ENCODE data around the gene EPN2. TPM values are rescaled to one million over a fixed set of nuclear protein-coding genes. Genes with fewer than 3 reads are reported as not detected.

The EPN2 gene
- total and polyA plus RNA-seq, 2 donors (not counting 1 experiment from before 2014, with no cell fraction given): 23.8 to 36.0 TPM

DNA sequence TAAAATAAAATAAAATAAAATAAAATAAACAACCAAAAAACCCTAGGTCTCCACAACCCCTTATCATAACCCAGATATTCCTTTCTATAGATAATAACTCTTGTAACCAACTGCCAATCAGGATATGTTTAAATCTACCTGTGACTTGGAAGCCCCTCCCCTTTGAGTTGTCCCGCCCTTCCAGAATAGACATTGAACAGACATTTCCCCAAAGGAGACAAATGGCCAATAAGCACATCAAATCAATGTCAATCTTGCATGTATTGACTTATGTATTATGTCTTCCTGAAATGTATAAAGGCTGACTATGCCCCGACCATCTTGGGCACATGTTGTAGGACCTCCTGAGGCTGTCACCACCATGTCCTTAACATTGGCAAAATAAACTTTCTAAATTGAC lies 139.6 kb downstream of the EPN2 start:
- peak overlapping the region; percentile 90 for H3K4me2 ChIP-seq (ENCODE audit: extremely low read depth, insufficient read depth, low read length)
- no peak for DNase-seq (ENCODE audit: low read depth in 2 of 2)
- H3K9me3 ChIP-seq (ENCODE audit: control insufficient read depth, insufficient read depth, low read depth, low read length): no peaks in the 10 kb centered on the region
- H3K27ac ChIP-seq (ENCODE audit: insufficient read depth, low read length): peak overlapping the region; percentile 99
- TF ChIP-seq EZH2 (IDR thresholded peaks at IDR 0.05; ENCODE audit: low read length, missing control alignments): no peak
- TF ChIP-seq, protein P1, sequence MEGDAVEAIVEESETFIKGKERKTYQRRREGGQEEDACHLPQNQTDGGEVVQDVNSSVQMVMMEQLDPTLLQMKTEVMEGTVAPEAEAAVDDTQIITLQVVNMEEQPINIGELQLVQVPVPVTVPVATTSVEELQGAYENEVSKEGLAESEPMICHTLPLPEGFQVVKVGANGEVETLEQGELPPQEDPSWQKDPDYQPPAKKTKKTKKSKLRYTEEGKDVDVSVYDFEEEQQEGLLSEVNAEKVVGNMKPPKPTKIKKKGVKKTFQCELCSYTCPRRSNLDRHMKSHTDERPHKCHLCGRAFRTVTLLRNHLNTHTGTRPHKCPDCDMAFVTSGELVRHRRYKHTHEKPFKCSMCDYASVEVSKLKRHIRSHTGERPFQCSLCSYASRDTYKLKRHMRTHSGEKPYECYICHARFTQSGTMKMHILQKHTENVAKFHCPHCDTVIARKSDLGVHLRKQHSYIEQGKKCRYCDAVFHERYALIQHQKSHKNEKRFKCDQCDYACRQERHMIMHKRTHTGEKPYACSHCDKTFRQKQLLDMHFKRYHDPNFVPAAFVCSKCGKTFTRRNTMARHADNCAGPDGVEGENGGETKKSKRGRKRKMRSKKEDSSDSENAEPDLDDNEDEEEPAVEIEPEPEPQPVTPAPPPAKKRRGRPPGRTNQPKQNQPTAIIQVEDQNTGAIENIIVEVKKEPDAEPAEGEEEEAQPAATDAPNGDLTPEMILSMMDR (conservative IDR thresholded peaks at IDR 0.05 in 1 of 2, IDR thresholded peaks at IDR 0.05 in 1 of 2; ENCODE audit: low read depth in 1 of 2, low read length in 2 of 2): no peak
- H3K4me3 ChIP-seq (replicated peaks in 1 of 4; ENCODE audit: control extremely low read depth in 1 of 4, insufficient read depth in 1 of 4, low read depth in 3 of 4, low read length in 4 of 4): peak overlapping the region; percentile 70 to 77 (median 75)
- peak overlapping the region; percentile 29 for H2AFZ ChIP-seq (ENCODE audit: low read length)
- H3K79me2 ChIP-seq (ENCODE audit: control insufficient read depth, insufficient read depth, low read length): peaks cover 20% of the 10 kb centered on the region
- peak overlapping the region; percentile 93 for H3K9ac ChIP-seq (ENCODE audit: insufficient read depth, low read length)
- H4K20me1 ChIP-seq (ENCODE audit: control insufficient read depth, extremely low read depth, insufficient read depth, low read length): no peaks in the 10 kb centered on the region
- H3K36me3 ChIP-seq (ENCODE audit: control insufficient read depth, insufficient read depth, low read length): peaks cover 17% of the 10 kb centered on the region
- H3K4me1 ChIP-seq (ENCODE audit: control insufficient read depth, extremely low read depth, insufficient read depth, low read length): peaks cover 13% of the 10 kb centered on the region
- H3K27me3 ChIP-seq (ENCODE audit: control insufficient read depth, insufficient read depth, low read length): no peaks in the 10 kb centered on the region

DNA sequence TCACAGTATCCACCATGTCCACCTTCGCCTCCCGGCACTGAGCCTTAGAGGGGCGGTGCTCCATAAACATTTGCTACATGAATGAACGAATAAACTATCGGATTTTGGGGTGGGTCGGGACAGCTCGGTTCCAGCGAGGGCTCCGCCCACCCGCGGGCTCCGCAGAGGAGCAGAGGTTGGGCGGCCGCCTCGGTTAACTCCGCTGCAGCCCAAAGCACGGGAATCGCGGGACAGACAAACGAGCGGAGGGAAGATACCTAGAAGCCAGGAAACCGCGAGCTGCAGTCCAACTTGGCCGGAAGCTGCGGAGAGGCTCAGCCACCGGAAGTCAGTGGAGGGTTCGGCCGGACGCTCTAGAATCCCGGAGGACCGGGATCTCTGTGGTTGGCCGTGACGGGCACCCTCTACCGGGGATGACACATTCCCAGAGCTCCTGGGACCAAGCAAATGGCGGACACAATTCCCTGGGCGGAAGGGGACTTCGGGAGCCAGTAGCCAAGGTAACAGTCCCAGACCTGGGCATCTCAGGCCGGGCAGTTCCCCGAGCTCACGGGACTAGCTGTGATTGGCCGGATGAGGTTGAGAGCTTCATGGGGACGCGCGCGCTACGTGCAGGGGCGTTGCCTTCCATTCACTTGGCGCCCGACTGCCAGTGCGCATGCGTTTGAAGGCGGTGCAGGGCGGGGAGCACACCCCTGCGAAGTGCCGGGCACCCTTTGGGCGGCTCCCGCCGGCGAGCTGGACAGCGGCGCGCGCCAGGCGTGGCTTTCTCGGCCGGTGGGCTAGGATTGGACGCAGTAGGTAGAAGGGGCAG lies 140.6 kb downstream of the EPN2 start:
- Histone ChIP-seq H3K27me3 (ENCODE audit: control insufficient read depth, insufficient read depth, low read length) (no peaks in the 10 kb centered on the region), H2AFZ (ENCODE audit: low read length) (peak overlapping the region; percentile 92), H3K9ac (ENCODE audit: insufficient read depth, low read length) (peak overlapping the region; percentile 93), H3K4me1 (ENCODE audit: control insufficient read depth, extremely low read depth, insufficient read depth, low read length) (peaks cover 15% of the 10 kb centered on the region), H3K4me3 (replicated peaks in 1 of 4; ENCODE audit: control extremely low read depth in 1 of 4, insufficient read depth in 1 of 4, low read depth in 3 of 4, low read length in 4 of 4) (peak overlapping the region; percentile 73 to 86 (median 80)), H3K4me2 (ENCODE audit: extremely low read depth, insufficient read depth, low read length) (peak overlapping the region; percentile 90), H4K20me1 (ENCODE audit: control insufficient read depth, extremely low read depth, insufficient read depth, low read length) (no peaks in the 10 kb centered on the region), H3K79me2 (ENCODE audit: control insufficient read depth, insufficient read depth, low read length) (peaks cover 20% of the 10 kb centered on the region), H3K36me3 (ENCODE audit: control insufficient read depth, insufficient read depth, low read length) (peaks cover 24% of the 10 kb centered on the region), H3K9me3 (ENCODE audit: control insufficient read depth, insufficient read depth, low read depth, low read length) (no peaks in the 10 kb centered on the region), H3K27ac (ENCODE audit: insufficient read depth, low read length) (peak overlapping the region; percentile 99)
- no peak for TF ChIP-seq EZH2 (IDR thresholded peaks at IDR 0.05; ENCODE audit: low read length, missing control alignments)
- TF ChIP-seq, protein P1 (conservative IDR thresholded peaks at IDR 0.05 in 1 of 2, IDR thresholded peaks at IDR 0.05 in 1 of 2; ENCODE audit: low read depth in 1 of 2, low read length in 2 of 2): no peak
- peak; percentile 99 for DNase-seq (ENCODE audit: low read depth in 2 of 2)

DNA sequence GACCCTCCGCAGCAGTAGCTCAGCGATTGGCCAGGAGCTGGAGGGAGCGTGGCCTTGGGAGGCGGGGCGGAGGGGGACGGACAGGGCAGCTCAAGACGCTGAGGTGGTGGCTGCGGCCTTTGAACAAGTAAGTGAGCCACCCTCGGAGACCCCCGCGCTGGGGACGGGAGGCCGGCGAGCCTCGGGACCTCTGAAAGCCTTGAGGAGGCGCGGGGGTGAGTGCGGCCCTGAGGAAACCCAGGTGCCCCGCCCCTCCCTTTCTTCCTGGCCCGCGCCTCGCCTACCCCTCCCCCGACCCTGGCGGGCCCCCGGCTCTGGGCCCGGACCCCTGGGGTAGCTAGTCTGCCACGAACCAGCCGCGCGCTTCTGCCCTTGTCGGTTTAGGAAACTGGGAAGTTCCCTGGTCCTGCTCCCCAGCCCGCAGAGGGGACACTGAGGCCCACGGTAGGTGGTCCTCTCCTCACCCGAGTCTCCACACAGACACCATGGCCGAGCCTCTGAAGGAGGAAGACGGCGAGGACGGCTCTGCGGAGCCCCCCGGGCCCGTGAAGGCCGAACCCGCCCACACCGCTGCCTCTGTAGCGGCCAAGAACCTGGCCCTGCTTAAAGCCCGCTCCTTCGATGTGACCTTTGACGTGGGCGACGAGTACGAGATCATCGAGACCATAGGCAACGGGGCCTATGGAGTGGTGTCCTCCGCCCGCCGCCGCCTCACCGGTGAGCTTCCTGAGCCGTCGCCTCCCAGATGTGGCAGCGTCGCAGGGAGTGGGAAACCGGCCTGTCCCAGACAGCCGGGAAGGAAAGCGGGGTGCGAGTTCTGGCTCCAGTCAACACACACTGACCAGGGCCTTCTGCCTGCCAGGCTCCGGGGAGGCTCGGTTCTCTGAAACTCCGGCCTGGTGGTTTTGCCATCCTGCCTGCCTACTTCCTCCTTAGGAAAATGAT lies 141.5 kb downstream of the EPN2 start, which contains the start of gene MAPK7:
Gene MAPK7, plus strand, starts transcription at position 83 of the 945 bp plus-strand sequence. Its CDS starts 403 bp downstream, at position 486.
- no peak for TF ChIP-seq EZH2 (IDR thresholded peaks at IDR 0.05; ENCODE audit: low read length, missing control alignments)
- TF ChIP-seq, protein P1 (conservative IDR thresholded peaks at IDR 0.05 in 1 of 2, IDR thresholded peaks at IDR 0.05 in 1 of 2; ENCODE audit: low read depth in 1 of 2, low read length in 2 of 2): no peak

More for the DNA sequence above, 141.5 kb downstream of the EPN2 start, which contains the start of gene MAPK7:
- peak within 1 kb of the TSS; percentile 95 for H3K4me2 ChIP-seq (ENCODE audit: extremely low read depth, insufficient read depth, low read length)
- no peaks in the 10 kb centered on the region for H4K20me1 ChIP-seq (ENCODE audit: control insufficient read depth, extremely low read depth, insufficient read depth, low read length)
- H3K9ac ChIP-seq (ENCODE audit: insufficient read depth, low read length): peak within 1 kb of the TSS; percentile 93
- H2AFZ ChIP-seq (ENCODE audit: low read length): peak within 1 kb of the TSS; percentile 92
- no peaks in the 10 kb centered on the region for H3K27me3 ChIP-seq (ENCODE audit: control insufficient read depth, insufficient read depth, low read length)
- peaks cover 30% of the 10 kb centered on the region for H3K36me3 ChIP-seq (ENCODE audit: control insufficient read depth, insufficient read depth, low read length)
- no peaks in the 10 kb centered on the region for H3K9me3 ChIP-seq (ENCODE audit: control insufficient read depth, insufficient read depth, low read depth, low read length)
- peaks cover 20% of the 10 kb centered on the region for H3K79me2 ChIP-seq (ENCODE audit: control insufficient read depth, insufficient read depth, low read length)
- peaks cover 17% of the 10 kb centered on the region for H3K4me1 ChIP-seq (ENCODE audit: control insufficient read depth, extremely low read depth, insufficient read depth, low read length)
- no peak for DNase-seq (ENCODE audit: low read depth in 2 of 2)
- H3K4me3 ChIP-seq (replicated peaks in 1 of 4; ENCODE audit: control extremely low read depth in 1 of 4, insufficient read depth in 1 of 4, low read depth in 3 of 4, low read length in 4 of 4): peak within 1 kb of the TSS; percentile 73 to 86 (median 80)
- peak within 1 kb of the TSS; percentile 99 for H3K27ac ChIP-seq (ENCODE audit: insufficient read depth, low read length)
